NCI-H2227 treated with DMSO at 0.1 percent for 48 hours (cell line): ENCODE measurements around the gene SH2D2A.
A peak's percentile ranks its signal among the peaks of the same experiment; 100 is the strongest.
"Not testable (repeated sequence)": the region's sequence is repeated elsewhere in the genome, so short reads cannot be mapped to it uniquely, and the experiment has no call there.

Experiments used
- DNase-seq: peaks from one replicate; lab custom pipeline; 2025; lab: John Stamatoyannopoulos, UW

The SH2D2A gene

GRCh38 chr1:156768610-156769295, 47.9 kb downstream of the SH2D2A start:
- no peak for DNase-seq

- DNase-seq: no peak
Measured at GRCh38 chr1:156767879-156768604, 48.6 kb downstream of the SH2D2A start.

GRCh38 chr1:156767101-156767878, 49.4 kb downstream of the SH2D2A start, which contains the start of gene PRCC:
PRCC (plus strand) TSS chr1:156767535; CDS start chr1:156767772, 237 bp downstream.
- peak; percentile 99 for DNase-seq

GRCh38 chr1:156766298-156767100, 50.1 kb downstream of the SH2D2A start:
- DNase-seq: no peak

GRCh38 chr1:156765666-156766065, 51.0 kb downstream of the SH2D2A start:
- no peak for DNase-seq

GRCh38 chr1:156765136-156765535, 51.5 kb downstream of the SH2D2A start:
- not testable (repeated sequence) for DNase-seq

GRCh38 chr1:156760796-156761104, 55.9 kb downstream of the SH2D2A start:
- DNase-seq: no peak

- peak; percentile 56 for DNase-seq
Measured at GRCh38 chr1:156760092-156760795, 56.4 kb downstream of the SH2D2A start.

- not testable (repeated sequence) for DNase-seq
Measured at GRCh38 chr1:156757572-156758253, 58.9 kb downstream of the SH2D2A start.

GRCh38 chr1:156756355-156756754, 60.3 kb downstream of the SH2D2A start:
- DNase-seq: no peak
